ENCODE results near the gene DNAH14. TPM values are rescaled to one million over a fixed set of nuclear protein-coding genes. Genes with fewer than 3 reads are reported as not detected.

The DNAH14 gene
- total RNA-seq, 1 donor = 31.8 TPM

GRCh38 chr1:225388372-225388771, 458.9 kb downstream of the DNAH14 start:
- H3K27ac ChIP-seq (ENCODE audit: low read depth, low read length) = no peak overlapping the region
- DNase-seq (ENCODE audit: insufficient read length, low spot score, missing footprints) = peak; percentile 78
- no peak overlapping the region for H3K4me2 ChIP-seq (ENCODE audit: insufficient read depth, low read length)
- no peaks in the 10 kb centered on the region for H3K9me3 ChIP-seq (ENCODE audit: low read depth, low read length)
- H3K36me3 ChIP-seq (ENCODE audit: insufficient read depth, low read length) = no peaks in the 10 kb centered on the region
- H3K4me3 ChIP-seq (ENCODE audit: insufficient read depth, low read length) = no peak overlapping the region
- H3K79me2 ChIP-seq (ENCODE audit: insufficient read depth, low read length) = no peaks in the 10 kb centered on the region
- H4K20me1 ChIP-seq (ENCODE audit: insufficient read depth, low read length) = no peaks in the 10 kb centered on the region
- no peak overlapping the region for H2AFZ ChIP-seq (ENCODE audit: low read length)
- no peaks in the 10 kb centered on the region for H3K4me1 ChIP-seq (ENCODE audit: insufficient read depth, low read length)
- no peaks in the 10 kb centered on the region for H3K27me3 ChIP-seq (ENCODE audit: insufficient read depth, low read length)
- no peak for TF ChIP-seq CTCF (IDR thresholded peaks at IDR 0.05; ENCODE audit: extremely low read depth, low read depth, low read length)

- no peaks in the 10 kb centered on the region for H3K79me2 ChIP-seq (ENCODE audit: insufficient read depth, low read length)
- H3K36me3 ChIP-seq (ENCODE audit: insufficient read depth, low read length) = no peaks in the 10 kb centered on the region
- H2AFZ ChIP-seq (ENCODE audit: low read length) = no peak overlapping the region
- H3K27ac ChIP-seq (ENCODE audit: low read depth, low read length) = no peak overlapping the region
- DNase-seq (ENCODE audit: insufficient read length, low spot score, missing footprints) = no peak
- no peak for TF ChIP-seq CTCF (IDR thresholded peaks at IDR 0.05; ENCODE audit: extremely low read depth, low read depth, low read length)
- H3K4me2 ChIP-seq (ENCODE audit: insufficient read depth, low read length) = no peak overlapping the region
- no peaks in the 10 kb centered on the region for H3K9me3 ChIP-seq (ENCODE audit: low read depth, low read length)
- no peaks in the 10 kb centered on the region for H3K4me1 ChIP-seq (ENCODE audit: insufficient read depth, low read length)
- no peaks in the 10 kb centered on the region for H3K27me3 ChIP-seq (ENCODE audit: insufficient read depth, low read length)
- no peaks in the 10 kb centered on the region for H4K20me1 ChIP-seq (ENCODE audit: insufficient read depth, low read length)
- no peak overlapping the region for H3K4me3 ChIP-seq (ENCODE audit: insufficient read depth, low read length)
These were observed 460.4 kb downstream of the DNAH14 start for GRCh38 chr1:225389843-225390242.

- Histone ChIP-seq H3K9me3 (ENCODE audit: low read depth, low read length) (no peaks in the 10 kb centered on the region), H2AFZ (ENCODE audit: low read length) (no peak overlapping the region), H3K27me3 (ENCODE audit: insufficient read depth, low read length) (no peaks in the 10 kb centered on the region), H4K20me1 (ENCODE audit: insufficient read depth, low read length) (no peaks in the 10 kb centered on the region), H3K79me2 (ENCODE audit: insufficient read depth, low read length) (peaks cover 5% of the 10 kb centered on the region), H3K4me2 (ENCODE audit: insufficient read depth, low read length) (no peak overlapping the region), H3K36me3 (ENCODE audit: insufficient read depth, low read length) (peaks cover 9% of the 10 kb centered on the region), H3K4me3 (ENCODE audit: insufficient read depth, low read length) (no peak overlapping the region), H3K4me1 (ENCODE audit: insufficient read depth, low read length) (no peaks in the 10 kb centered on the region), H3K27ac (ENCODE audit: low read depth, low read length) (no peak overlapping the region)
- no peak for DNase-seq (ENCODE audit: insufficient read length, low spot score, missing footprints)
- TF ChIP-seq CTCF (IDR thresholded peaks at IDR 0.05; ENCODE audit: extremely low read depth, low read depth, low read length) = no peak
These were observed 466.9 kb downstream of the DNAH14 start for GRCh38 chr1:225396357-225396756.

DNA sequence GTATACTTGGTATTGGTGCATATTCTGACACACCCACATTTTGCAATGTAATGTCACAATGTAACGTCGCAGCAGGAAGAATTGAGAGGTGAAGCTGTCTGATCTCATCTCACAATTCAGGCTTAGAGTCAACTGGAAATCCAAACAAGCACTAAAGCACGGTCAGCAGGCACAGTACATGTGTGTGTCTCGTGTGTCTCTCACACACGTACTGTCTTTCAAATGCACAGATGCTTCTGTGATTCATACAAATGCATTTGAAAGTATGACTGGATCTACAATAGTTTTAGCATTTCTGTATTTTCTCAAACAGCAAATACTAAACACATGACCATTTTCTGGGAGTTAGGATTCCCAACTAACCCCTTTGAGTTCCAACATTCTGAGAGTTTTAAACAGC, 471.5 kb downstream of the DNAH14 start:
- H3K79me2 ChIP-seq (ENCODE audit: insufficient read depth, low read length) = peaks cover 7% of the 10 kb centered on the region
- H3K36me3 ChIP-seq (ENCODE audit: insufficient read depth, low read length) = peaks cover 40% of the 10 kb centered on the region
- no peak overlapping the region for H3K4me3 ChIP-seq (ENCODE audit: insufficient read depth, low read length)
- no peaks in the 10 kb centered on the region for H3K9me3 ChIP-seq (ENCODE audit: low read depth, low read length)
- H2AFZ ChIP-seq (ENCODE audit: low read length) = no peak overlapping the region
- no peak for TF ChIP-seq CTCF (IDR thresholded peaks at IDR 0.05; ENCODE audit: extremely low read depth, low read depth, low read length)
- no peak for DNase-seq (ENCODE audit: insufficient read length, low spot score, missing footprints)
- H3K4me2 ChIP-seq (ENCODE audit: insufficient read depth, low read length) = no peak overlapping the region
- no peak overlapping the region for H3K27ac ChIP-seq (ENCODE audit: low read depth, low read length)
- H4K20me1 ChIP-seq (ENCODE audit: insufficient read depth, low read length) = no peaks in the 10 kb centered on the region
- no peaks in the 10 kb centered on the region for H3K4me1 ChIP-seq (ENCODE audit: insufficient read depth, low read length)
- no peaks in the 10 kb centered on the region for H3K27me3 ChIP-seq (ENCODE audit: insufficient read depth, low read length)

All from osteoblast (primary cell).